Endometrium (tissue), 2 donors: ENCODE measurements around the gene UBXN10.

Source experiments
- FAIRE-seq: peaks from 2 replicates; lab custom pipeline; 2012; peaks lifted over from hg19 to GRCh38; lab: Jason Lieb, UNC
- donor health status: control.
- donor health status: control.

The UBXN10 gene, protein sequence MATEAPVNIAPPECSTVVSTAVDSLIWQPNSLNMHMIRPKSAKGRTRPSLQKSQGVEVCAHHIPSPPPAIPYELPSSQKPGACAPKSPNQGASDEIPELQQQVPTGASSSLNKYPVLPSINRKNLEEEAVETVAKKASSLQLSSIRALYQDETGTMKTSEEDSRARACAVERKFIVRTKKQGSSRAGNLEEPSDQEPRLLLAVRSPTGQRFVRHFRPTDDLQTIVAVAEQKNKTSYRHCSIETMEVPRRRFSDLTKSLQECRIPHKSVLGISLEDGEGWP

DNA sequence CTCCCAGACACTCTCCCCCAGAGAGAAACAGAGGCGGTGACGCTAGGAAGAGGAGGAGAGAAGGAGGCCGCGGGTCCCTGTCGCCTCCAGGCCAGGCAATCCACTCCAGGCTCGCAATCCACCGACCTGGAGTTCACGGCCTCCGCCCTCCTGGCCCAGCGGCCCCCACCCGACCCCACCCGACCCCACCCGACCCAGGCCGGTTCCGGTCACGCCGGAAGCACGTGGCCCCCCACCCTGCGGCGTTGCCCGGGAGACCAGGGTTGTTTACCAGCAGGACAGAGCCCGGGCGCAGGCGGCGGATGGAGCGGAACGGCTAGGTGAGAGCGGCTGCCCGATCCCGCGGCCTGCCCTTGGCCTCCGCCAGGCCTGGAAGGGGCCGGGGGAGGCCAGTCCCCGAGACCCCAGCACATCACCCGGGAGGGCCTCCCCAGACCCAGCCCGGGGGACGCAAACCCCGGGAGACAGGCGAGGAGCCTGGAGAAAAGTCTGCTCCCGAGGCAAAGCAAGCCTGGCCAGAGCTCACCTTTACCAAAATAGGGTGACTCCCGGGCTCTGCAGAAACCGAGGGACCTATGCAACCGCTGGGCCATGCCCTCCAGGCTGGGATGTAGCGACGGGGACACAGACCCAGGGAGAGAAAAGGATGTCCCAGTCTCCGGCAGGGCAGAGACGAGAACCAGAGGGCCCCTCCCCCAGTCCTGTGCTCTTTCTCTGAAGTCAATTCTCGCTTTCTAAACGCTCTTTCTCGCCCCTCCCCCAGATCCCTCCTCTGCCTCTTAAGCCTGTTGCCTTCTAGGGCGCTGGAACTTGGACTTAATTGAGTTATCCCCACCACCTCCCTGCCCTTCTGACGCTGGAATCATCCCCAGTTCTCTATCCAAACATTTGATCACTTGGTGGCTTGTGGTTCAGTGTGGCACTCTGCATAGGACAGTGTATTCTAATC is at the start of gene UBXN10, which contains the start of gene PLA2G2C:
TSS of gene UBXN10 (plus strand) at position 263 of the 949 bp plus-strand sequence. CDS start 4,466 bp downstream, outside the sequence.
TSS of gene PLA2G2C (minus strand) at position 685 of the 949 bp plus-strand sequence. CDS start 9,155 bp downstream, outside the sequence.
- FAIRE-seq = no peak

DNA sequence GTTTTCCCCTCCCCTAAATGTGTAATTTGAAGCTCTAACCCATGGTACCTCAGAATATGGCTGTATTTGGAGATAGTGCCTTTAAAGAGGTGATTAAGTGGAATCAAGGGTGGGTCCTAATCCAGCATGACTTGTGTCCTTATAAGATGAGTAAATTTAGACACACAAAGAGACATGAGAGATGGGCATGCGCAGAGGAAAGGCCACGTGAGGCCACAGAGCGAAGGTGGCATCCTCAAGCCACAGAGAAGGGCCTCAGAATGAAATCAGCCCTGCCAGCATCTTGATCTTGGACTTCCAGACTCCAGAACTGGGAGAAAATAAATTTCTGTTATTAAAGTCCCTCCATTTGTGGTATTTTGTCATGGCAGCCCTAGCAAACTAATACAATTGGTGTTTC is 49.6 kb upstream of the UBXN10 start:
- FAIRE-seq = no peak

DNA sequence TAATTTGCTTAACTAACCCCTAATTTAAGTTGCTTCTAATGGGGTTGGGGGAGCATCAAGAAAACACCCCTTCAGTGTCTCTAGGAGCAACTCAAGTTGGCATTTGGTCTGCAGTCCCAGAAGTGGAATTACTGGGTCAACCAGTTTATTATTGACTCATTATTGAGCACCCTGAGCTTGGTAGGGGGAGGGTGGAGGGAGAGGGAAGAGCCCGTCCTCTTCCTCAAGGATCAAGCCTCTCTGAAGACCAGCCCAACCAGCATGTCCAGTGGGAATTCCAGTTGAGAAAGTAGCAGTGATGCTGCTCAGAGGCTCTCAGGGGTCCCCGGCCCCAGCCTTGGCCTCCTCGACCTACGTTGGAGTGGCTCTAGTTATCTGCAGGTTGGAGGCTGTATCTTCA is 48.8 kb upstream of the UBXN10 start:
- FAIRE-seq = no peak

DNA sequence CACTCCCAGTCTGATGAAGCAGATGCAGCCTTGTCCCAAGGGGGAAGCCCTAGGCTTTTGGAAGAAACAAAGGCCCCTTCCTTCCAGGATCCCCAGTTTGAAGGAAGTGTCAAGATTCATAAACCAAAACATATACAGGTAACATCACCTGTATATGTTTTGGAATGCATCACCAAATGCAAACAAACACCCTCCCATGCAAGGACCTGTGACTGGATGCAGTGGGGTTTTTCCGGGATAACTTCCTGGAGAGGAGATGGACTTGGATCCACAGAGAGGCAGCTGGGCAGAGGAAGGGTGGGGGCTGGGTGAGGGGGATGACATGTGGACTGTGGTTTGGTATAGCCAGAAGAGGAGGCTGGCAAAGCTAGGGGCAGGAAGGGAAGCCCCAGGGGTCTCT is 48.3 kb upstream of the UBXN10 start:
- FAIRE-seq = no peak

DNA sequence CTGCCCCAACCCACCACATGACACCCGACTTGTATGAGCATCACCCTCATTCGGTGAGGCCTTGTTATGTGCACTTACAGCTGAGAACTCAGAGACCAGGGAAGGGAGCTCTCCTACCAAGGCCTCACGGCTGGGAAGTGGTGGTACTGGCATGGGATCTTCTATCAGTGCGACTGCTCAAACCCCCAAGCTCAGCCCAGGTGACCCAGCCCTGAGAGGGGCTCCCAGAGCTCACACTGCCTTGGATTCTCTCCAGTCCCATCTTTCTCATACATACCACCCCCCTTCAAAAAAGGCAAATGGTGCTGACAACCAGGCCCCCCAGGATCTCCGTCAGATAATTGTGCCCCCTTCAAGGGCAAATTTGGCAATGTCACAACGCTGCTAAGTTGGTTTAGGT is 47.5 kb upstream of the UBXN10 start:
- FAIRE-seq = no peak

DNA sequence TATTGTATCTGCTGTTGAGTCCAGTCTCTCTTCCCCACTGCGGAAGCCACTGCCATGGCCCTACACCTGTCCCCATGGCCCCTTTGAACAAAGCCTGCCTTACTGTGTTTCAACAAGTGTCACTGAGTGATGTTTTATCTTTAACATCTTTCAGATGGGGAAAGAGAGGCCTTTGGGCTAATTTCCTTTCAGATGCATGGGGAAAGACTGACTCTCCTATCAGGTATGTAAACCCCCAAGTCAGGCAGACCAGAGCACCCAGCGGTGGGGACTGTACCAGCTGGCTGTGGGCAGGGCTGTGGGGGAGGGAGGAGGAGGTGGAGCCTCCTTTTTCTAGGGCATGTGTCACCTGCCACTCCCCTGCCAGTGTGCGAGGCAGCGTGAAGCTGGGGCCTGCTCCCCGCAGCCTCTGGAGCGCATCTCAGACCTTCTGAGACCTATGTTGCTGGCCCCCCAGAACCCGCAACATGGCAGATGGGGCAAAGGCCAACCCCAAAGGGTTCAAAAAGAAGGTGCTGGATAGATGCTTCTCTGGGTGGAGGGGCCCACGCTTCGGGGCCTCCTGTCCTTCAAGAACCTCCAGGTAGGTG is 46.8 kb upstream of the UBXN10 start, which contains the start of gene PLA2G2F:
TSS of gene PLA2G2F (plus strand) at position 363 of the 590 bp plus-strand sequence. CDS start at position 468, 105 bp downstream.
- no peak for FAIRE-seq

DNA sequence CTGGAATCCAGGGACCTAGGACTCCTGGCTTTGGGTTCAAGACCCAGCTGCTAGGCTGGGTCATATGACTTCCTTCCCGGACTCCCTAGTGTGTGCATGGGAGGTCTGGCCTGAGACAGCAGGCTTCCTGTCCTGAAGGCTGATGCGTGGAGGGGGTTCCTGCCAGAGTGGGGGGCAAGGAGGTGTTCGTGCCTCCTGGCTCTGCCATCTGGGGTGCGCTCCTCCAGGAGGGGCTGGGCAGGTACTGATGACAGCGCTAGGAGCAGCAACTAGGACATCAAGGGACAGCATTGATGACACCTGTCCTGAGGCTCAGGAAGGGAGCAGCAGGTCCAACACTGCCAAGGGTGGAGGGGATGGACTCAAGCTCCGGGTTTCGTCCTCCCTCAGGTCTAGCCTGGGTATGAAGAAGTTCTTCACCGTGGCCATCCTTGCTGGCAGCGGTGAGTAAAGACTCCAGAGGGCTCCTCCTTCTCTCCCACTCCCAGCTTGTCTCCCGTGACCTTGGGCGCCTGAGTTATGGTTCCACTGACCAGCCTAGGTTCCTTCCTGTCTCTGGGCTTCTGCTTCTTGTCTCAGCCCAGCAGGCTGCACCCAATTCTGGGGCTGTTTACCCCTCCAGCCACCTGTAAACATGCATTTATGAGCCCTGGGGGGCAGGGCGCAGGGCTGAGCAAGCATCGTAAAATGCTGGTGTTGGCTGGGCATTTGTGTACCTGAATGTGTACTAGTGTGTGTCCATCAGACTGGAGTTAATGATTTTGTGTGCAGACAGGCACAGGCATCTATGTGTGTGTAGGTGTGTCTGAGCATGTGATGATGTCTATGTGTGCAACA is 45.9 kb upstream of the UBXN10 start:
- FAIRE-seq = no peak

DNA sequence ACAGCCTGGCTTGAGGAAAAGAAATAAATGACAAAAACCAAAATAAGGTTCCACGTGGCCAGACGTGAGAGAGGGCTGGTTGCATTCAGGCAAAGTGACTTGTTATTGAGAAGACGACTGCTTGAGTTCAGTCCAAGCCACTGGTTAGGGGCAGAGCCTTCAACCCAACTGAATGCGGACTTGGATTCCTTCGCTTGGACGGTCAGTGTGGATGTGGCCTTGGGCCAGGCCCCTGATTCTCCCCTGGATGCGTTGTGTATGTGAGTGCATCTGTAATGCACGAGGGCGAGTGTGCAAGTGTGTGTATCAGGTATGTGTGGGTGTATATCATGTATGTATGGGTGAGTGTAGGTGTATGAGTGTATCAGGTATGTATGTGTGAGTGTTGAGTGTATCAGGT is 44.9 kb upstream of the UBXN10 start:
- FAIRE-seq = no peak

DNA sequence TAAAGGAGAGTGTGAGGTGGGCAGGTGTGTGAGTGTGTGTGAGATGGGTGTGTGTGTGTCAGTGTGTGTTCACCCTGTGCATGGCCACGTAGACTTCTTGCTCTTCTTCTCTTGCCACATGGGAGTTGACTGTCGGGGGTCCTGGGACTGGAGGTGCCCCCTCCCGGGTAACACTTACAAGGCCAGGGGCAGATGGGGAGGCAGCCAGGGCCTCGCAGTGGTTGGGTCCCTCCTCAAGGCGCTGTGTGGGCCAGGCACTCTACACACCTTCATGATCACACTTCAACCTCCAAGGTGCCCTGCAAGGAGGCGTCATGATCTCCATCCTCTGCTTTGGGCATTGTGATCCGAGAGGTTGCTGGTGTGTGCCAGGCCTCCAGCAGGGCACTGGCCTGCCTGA is 44.4 kb upstream of the UBXN10 start:
- FAIRE-seq = no peak

DNA sequence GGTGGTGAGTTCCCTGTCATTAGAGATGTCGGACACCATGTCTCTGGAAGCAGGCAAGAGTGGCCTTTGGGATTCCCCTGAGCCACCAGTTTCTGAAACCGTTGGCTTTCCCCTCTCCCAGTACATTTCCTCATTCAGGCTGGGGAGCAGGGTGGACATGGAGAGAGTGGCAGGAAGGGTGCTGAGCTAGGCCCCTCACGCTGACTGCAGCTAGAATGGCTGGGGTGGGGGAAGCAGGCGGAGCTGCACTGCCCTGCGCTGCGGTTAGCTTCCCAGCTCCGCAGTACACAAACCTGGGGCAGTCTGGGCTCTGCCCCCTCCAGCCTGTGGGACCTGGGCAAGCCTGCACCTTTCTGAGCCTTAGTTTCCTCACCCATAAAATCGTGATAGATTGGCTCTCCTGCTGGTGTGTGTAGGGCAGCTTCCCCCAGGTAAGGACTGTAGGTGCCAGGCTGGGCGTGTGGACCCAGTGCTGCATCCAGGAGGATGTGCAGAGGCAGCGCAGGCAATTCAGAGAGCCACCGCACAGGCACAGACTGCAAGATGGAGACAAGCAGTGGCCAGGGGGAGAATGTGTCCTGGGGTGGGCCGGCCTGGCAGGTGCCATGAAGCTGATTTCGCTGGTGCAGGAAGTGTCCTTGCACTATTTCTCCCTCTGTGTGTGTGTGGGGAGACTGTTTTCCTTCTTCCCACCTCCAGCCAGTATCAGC is 43.7 kb upstream of the UBXN10 start:
- no peak for FAIRE-seq

DNA sequence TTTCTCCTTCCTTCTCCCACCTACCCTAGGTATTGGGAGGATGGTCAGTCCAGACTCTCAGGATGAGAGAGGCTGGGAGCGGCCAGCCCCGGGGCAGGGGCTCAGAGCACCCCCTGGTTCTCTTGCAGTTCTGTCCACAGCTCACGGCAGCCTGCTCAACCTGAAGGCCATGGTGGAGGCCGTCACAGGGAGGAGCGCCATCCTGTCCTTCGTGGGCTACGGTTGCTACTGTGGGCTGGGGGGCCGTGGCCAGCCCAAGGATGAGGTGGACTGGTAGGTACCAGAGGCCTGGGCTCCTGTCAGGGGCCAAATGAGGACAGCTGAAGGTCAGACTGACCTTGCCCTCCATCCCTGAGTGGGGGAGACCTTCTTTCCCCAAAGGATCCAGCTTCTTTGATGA is 42.6 kb upstream of the UBXN10 start:
- no peak for FAIRE-seq

DNA sequence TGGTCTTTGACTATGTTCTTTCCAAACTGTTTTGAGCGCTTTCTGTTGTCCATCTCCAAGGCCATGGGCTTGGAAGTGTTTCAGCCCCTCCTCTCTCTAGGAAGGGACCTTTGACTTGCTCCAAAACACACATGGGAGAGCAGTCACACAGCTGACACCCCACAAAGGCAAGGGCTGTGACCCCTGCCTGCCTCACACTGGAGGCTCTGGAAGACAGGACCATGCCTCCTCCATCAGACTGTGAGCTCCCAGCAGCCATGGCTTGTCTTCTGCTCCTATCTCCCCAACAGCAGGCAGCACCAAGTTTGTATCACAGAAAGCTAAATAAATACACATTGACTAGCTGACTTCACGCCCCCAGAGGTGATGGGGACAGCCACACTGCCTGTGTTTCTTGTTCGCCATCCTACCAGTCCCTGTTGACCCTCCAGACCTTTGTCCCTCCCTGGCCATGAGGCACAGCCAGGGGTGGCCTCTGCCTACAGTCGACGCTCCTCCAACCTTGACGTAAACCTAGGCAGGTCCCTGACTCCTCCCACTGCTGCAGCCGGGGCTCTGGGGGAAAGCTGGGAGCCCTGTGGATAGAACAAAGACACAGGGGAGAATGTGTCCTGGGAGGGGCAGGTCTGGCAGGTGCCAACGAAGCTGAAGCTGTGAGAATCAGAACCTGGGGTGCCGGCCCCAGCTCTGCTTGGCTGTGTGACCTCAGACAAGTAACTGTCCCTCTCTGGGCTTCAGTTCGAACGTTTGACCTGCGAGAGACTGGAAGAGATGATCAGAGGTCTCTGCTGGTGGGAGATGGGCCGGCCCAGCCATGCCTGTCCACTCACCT is 41.9 kb upstream of the UBXN10 start:
- FAIRE-seq = no peak

DNA sequence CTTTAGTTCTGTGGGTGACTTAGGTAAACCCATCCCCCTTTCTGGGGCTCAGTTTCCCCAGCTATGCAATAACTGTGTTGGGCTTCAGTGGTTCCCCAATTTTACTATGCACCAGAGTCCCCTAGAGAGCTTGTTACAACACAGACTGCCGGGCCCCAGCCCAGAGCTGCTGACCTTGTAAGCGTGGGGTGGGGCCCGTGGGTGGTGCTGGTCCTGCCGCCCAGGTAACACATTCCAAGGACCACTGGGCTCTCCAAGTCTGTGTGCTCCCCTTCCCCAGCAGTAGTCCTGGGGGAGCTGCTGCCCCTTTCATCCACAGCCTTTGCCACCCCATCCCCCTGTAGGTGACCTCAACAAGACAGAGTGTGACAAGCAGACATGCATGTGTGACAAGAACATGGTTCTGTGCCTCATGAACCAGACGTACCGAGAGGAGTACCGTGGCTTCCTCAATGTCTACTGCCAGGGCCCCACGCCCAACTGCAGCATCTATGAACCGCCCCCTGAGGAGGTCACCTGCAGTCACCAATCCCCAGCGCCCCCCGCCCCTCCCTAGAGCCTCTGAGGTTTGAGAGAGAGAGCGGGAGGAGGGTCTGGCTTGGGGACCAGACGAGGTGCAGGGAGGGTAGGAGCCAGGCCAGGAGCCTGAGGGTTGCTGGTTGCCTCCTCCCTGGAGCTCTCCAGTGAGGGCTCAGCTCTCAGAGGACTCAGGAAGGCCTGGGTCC is 37.9 kb upstream of the UBXN10 start:
- no peak for FAIRE-seq

DNA sequence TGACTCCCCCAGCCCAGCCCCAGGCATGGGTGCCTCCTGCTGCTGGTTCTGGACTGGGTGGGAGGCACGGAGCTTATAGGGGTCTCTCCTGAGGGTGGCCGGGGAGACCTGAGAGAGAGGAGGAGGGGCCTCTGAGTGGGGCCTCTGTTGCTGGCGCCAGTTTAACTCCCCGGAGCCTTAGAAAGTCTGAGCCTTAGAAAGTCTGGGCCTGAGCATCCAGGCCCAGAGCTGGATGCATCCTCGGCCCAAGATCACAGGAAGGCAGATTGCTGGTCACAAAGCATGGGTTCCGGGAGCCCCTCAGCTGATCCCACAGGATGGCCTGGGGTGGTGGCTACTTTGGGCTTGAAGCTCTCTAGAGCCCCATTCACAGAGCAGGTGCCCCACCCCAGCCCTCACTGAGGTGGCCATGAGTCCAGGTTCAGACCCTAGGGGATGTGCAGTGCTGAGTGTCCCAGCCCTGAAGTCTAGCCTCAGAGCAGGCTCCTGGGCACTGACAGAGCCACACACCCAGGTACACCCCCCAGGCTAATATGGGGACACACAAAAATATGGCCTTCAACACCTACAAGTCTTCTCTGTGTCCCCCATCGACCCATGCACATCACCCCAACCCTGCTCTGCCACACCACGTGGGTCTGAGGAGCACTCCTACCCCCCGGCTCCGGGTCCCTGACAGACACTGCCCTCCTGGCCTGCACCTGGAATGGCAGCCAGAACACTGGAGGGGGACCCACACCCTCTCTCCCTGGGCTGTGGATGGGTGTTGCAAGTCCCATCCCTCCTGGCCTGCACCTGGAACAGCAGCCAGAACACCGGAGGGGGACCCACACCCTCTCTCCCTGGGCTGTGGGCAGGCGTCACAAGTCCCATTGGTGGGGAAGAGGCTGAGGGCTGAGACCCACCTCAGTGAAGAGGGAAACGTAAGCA is 37.1 kb upstream of the UBXN10 start:
- FAIRE-seq = no peak

DNA sequence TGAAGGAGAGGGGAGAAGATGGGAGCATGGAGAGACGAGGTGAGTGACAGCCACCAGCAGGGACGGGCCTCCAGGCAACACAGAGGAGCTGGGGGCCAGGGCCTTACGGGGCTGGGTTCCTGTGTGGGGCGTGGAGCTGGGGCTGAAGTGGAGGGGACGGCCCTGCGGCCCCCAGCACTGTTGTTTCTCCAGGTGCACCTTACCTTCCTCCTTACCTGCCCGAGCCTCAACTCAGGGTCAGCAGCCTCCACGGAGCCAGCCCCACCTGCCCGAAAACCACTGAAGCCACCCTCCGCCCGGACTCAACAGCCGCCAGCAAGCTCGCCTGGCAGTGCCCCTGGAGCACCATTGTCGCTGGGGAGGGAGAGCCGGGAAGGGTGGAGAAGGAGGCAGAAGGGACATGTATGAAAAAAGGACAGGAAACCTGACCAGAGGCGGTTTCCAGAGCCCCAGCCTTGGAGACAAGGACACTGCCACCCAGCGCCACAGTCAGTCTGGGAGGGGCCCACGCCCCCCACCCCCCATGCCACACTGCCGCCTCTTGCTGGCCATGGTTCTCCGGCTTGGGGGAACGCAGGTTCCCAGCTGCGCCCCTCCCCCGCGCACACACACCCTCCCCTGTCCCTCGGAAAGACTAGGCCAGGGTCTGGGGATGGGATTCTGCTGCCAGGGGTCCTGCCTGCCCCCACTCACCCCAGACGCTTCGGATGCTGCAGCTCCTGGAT is 36.1 kb upstream of the UBXN10 start:
- FAIRE-seq = no peak

DNA sequence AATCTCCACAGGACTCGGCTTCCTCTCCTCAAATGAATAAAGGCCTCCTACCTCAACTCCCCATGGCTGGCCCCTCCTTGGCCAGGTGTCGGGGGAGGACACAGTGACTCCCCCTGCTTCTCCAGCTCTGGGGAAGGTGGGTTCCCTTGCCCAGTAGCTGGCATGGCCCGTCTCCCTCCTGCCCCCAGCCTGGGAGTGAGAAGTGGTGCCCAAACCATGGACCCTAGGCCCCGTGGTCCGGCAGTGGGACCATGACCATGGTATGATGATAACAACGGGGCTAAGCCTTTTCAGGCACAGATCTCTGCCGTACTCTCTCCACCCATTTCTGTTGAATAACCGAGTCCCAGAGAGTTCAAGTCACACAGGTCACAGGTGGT is 35.6 kb upstream of the UBXN10 start:
- FAIRE-seq = no peak

DNA sequence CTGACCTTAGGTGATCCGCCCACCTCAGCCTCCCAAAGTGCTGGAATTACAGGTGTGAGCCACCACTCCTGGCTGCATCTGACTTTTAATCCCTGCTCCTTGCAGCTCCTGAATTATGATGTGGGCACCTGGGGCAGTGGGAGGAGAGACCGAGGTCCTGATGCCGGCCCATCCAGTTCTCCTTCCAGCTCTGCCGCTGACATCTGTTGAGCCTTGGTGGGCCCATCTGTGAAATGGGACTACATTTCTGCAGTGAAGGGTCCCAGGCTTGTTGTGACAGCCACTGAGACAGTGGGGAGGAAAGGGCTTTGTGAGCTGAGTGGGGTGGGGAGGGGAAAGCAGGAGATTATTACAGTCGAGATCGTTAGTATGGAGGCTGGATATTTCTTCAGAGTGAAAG is 34.9 kb upstream of the UBXN10 start:
- FAIRE-seq = no peak
